A549 treated with GW870086 at 1 μM for 4 hours (cell line): Measurements from ENCODE around the gene CHMP2B. TPM values are rescaled to one million over a fixed set of nuclear protein-coding genes. Genes with fewer than 3 reads are reported as not detected.

Source experiments
- total RNA-seq: library from RNA; stranded (reverse); fragments of 200-300 nt; extraction: Qiagen RNA extraction; gene quantifications from 5 replicates; pipeline ENCODE4 v1.2.3, GENCODE V29; 2022; ENCODE audit warnings: low read depth

The CHMP2B gene
- 76.5 to 87.6 TPM (median 79.6 TPM) in 5 replicates for total RNA-seq

DNA sequence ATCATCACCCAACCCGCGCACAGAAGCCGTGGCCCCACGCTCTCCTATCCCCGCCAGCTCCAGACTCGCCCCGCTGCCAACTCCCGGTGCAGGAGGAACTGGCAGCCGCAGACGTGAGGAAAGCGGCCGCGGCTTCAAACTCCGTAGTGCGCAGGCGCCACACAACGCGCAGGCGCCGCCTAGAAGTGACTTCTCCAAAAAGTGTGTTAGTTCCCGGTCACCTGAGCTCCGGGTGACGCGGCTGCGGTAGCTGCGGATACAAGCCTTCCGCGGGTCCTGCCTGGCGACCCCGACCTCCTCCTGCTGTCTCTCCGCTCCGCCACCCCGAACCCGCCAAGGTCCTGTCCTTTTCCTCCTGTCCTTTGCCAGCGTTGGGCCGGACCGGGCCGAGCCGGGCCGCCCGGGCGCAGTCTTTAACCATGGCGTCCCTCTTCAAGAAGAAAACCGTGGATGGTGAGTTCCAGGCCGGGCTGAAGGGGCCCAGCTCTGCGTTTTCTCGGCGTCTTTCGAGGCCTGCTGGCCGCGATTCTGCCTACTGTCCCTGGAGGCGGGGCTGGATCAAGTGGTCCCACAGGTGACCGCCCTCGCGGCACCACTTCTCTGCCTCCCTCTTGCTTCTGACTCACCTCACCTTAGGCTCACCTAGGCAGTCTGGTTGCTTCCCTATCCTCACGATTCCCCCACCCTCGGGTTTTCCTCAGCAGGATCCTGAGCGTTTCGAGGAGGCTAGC, at the start of gene CHMP2B:
CHMP2B (plus strand) TSS at position 206 of the 731 bp plus-strand sequence; CDS start at position 420, 214 bp downstream.

GRCh38 chr3:87276484-87276883, 49.4 kb downstream of the CHMP2B start, which contains the start of gene POU1F1:
Gene POU1F1 (minus strand): TSS chr3:87276584. CDS start chr3:87276462, 122 bp downstream.

Other genes with a start within 250 kb of the CHMP2B start
- 3.2 to 8.1 TPM (median 6.2 TPM) in 5 replicates for gene VGLL3, start 236.2 kb upstream of the CHMP2B start, total RNA-seq
- not detected in 5 replicates for gene POU1F1, start 49.3 kb downstream of the CHMP2B start, total RNA-seq